Endometrial microvascular endothelial cells (primary cell): Measurements from ENCODE around the gene SLC25A27. TPM values are rescaled to one million over a fixed set of nuclear protein-coding genes. Genes with fewer than 3 reads are reported as not detected.
"Not testable (repeated sequence)": the region's sequence is repeated elsewhere in the genome, so short reads cannot be mapped to it uniquely, and the experiment has no call there.

Experiments
- in situ Hi-C: cut with HindIII; loops from 2 replicates; pipeline ENCODE4 v1.10.0; 2017; ENCODE audit warnings: low sequenced_read_pairs, low pct_unique_long_range_greater_than_20kb; ENCODE audit errors: inconsistent ontology term
- total RNA-seq: library from RNA; depleted of rRNA; stranded (reverse); fragments of >200 nt; gene quantifications from one replicate; pipeline ENCODE4 v1.2.3, GENCODE V29; 2015; ENCODE audit errors: inconsistent ontology term

Gene SLC25A27
- total RNA-seq, 1 donor from 2014 or later = 0.46 TPM

GRCh38 chr6:46648108-46648507, 4.7 kb upstream of the SLC25A27 start:
- in situ Hi-C loops = not testable (repeated sequence)

- in situ Hi-C loops = no loop called here
These were observed 3.8 kb upstream of the SLC25A27 start for GRCh38 chr6:46648869-46649492.

- in situ Hi-C loops = no loop called here
These were observed 1.8 kb upstream of the SLC25A27 start for GRCh38 chr6:46651006-46651405.

- in situ Hi-C loops = no loop called here
These were observed 959 bp upstream of the SLC25A27 start for GRCh38 chr6:46651816-46652215.

GRCh38 chr6:46652232-46652602, 558 bp upstream of the SLC25A27 start:
- in situ Hi-C loops = no loop called here

- in situ Hi-C loops = no loop called here
These were observed 842 bp downstream of the SLC25A27 start for GRCh38 chr6:46653439-46654195.

- in situ Hi-C loops = no loop called here
These were observed 3.0 kb downstream of the SLC25A27 start for GRCh38 chr6:46655803-46656202.

- in situ Hi-C loops = no loop called here
These were observed 4.9 kb downstream of the SLC25A27 start for GRCh38 chr6:46657642-46658041.

- in situ Hi-C loops = no loop called here
These were observed 8.7 kb downstream of the SLC25A27 start for GRCh38 chr6:46661483-46661882.

GRCh38 chr6:46667377-46667776, 14.6 kb downstream of the SLC25A27 start:
- in situ Hi-C loops = no loop called here

GRCh38 chr6:46674410-46674809, 21.6 kb downstream of the SLC25A27 start:
- in situ Hi-C loops = no loop called here

GRCh38 chr6:46676604-46677313, 24.0 kb downstream of the SLC25A27 start:
- in situ Hi-C loops = no loop called here

GRCh38 chr6:46677314-46677654, 24.5 kb downstream of the SLC25A27 start:
- in situ Hi-C loops = no loop called here

GRCh38 chr6:46684771-46685170, 32.0 kb downstream of the SLC25A27 start:
- in situ Hi-C loops = no loop called here

GRCh38 chr6:46687619-46688097, 34.9 kb downstream of the SLC25A27 start, which contains the start of gene TDRD6:
Gene TDRD6 (plus strand): TSS chr6:46687885. CDS start chr6:46688129, 244 bp downstream.
- in situ Hi-C loops = no loop called here

- in situ Hi-C loops = no loop called here
These were observed 35.6 kb downstream of the SLC25A27 start for GRCh38 chr6:46688117-46688965.

GRCh38 chr6:46688966-46689335, 36.2 kb downstream of the SLC25A27 start:
- in situ Hi-C loops = no loop called here

- in situ Hi-C loops = no loop called here
These were observed 36.9 kb downstream of the SLC25A27 start for GRCh38 chr6:46689657-46690056.

- in situ Hi-C loops = no loop called here
These were observed 37.5 kb downstream of the SLC25A27 start for GRCh38 chr6:46690141-46690755.
